DOHH2 (cell line): ENCODE results near the gene ITGB7.

Experiments
- H3F3A ChIP-seq: fragments of 200-600 bp; sonication (generic), shearing (Covaris generic); 2 replicates; pipeline ENCODE4 v1.6.0; 2016; ENCODE audit warnings: antibody characterized with exemption, mild to moderate bottlenecking; ENCODE audit not compliant: control insufficient read depth, insufficient read depth
- H3K27ac ChIP-seq: fragments of 200-600 bp; sonication (generic); 2 replicates; pipeline ENCODE4 v1.5.1; 2014; ENCODE audit warnings: low read depth, mild to moderate bottlenecking, low read length, moderate library complexity
- H3K27me3 ChIP-seq: fragments of 200-600 bp; sonication (generic); 2 replicates; pipeline ENCODE4 v1.6.1; 2014; ENCODE audit warnings: mild to moderate bottlenecking, low read length, mixed read lengths; ENCODE audit not compliant: control insufficient read depth
- H3K36me3 ChIP-seq: fragments of 200-600 bp; sonication (generic); 2 replicates; pipeline ENCODE4 v1.6.1; 2014; ENCODE audit warnings: mild to moderate bottlenecking, low read length, moderate library complexity, mixed read lengths; ENCODE audit not compliant: control insufficient read depth
- H3K4me1 ChIP-seq: fragments of 200-600 bp; sonication (generic); 2 replicates; pipeline ENCODE4 v1.6.1; 2014; ENCODE audit warnings: mild to moderate bottlenecking, low read length, mixed read lengths; ENCODE audit not compliant: control insufficient read depth
- H3K4me2 ChIP-seq: fragments of 200-600 bp; sonication (generic); 2 replicates; pipeline ENCODE4 v1.6.0; 2014; ENCODE audit warnings: mild to moderate bottlenecking, low read length, moderate library complexity
- H3K4me3 ChIP-seq: fragments of 200-600 bp; sonication (generic); 2 replicates; pipeline ENCODE4 v1.5.1; 2014; ENCODE audit warnings: mild to moderate bottlenecking, low read length, mixed read lengths
- H3K79me2 ChIP-seq: fragments of 200-600 bp; sonication (generic); 2 replicates; pipeline ENCODE4 v1.6.1; 2014; ENCODE audit warnings: mild to moderate bottlenecking, low read length, mixed read lengths; ENCODE audit not compliant: control insufficient read depth
- H3K9me2 ChIP-seq: fragments of 200-600 bp; sonication (generic); replicated peaks from 2 replicates; pipeline ENCODE4 v1.6.1; 2014; ENCODE audit warnings: mild to moderate bottlenecking, low read length, mixed read lengths; ENCODE audit not compliant: control insufficient read depth
- H3K9me3 ChIP-seq: fragments of 200-600 bp; sonication (generic); 2 replicates; pipeline ENCODE4 v1.6.1; 2014; ENCODE audit warnings: antibody characterized with exemption, low read length, mixed read lengths; ENCODE audit not compliant: control insufficient read depth, insufficient read depth
- H4K20me1 ChIP-seq: fragments of 200-600 bp; sonication (generic); 2 replicates; pipeline ENCODE4 v1.6.0; 2014; ENCODE audit warnings: low read depth, mild to moderate bottlenecking, antibody characterized with exemption, low read length, moderate library complexity; ENCODE audit not compliant: control insufficient read depth, insufficient read depth
- EZH2phosphoT487 ChIP-seq: fragments of 200-600 bp; sonication (generic); IDR thresholded peaks from 2 replicates; pipeline ENCODE4 v1.6.1; 2017; ENCODE audit warnings: borderline replicate concordance, mild to moderate bottlenecking, antibody characterized with exemption, low read length, moderate library complexity, mixed read lengths
- TF ChIP-seq, protein P1 (sequence below): fragments of 200-600 bp; sonication (generic); IDR thresholded peaks from one replicate; pipeline ENCODE4 v1.5.1; 2014; ENCODE audit warnings: antibody characterized with exemption, mild to moderate bottlenecking, low read depth, low read length; ENCODE audit not compliant: poor library complexity, severe bottlenecking

Gene ITGB7

DNA sequence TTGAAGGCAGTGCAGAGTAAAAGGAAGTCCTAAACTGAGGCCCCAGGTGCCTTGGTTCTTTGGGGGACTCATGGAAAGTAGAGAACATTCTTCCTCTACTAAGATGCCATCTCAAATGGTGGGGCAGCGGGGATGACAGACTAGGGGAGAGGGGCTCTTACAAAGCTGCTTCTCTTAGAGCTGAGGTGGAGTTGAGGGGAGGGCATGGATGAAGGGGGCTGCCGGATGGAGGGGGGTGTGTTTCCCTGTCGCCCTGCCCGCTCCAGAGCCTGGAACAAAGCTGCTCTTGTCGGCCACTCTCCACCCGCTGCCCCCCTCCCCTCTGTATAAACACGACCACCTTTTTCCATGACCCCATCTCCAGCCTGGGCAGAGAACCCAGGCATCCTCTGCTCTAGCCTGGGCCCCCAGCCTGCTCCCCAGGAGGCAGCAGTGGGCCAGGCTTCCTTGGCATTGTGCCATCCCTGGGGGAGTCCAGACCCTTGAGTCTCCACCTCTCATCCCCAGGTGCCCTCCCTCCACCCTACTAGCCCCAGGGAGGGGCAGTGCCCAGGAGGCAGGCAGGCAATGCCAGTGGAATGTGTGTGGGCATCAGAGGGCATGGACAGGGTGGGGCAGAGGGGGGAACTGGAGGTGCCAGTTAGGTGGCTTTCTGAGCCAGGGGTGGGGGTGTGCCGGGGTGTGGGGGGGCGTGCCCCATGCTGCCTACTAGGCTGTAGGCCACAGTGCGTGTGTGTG, 23.2 kb upstream of the ITGB7 start:
- Histone ChIP-seq H4K20me1 (no peaks in the 10 kb centered on the region), H3K4me1 (peaks cover 16% of the 10 kb centered on the region), H3K9me2 (no peaks in the 10 kb centered on the region), H3K27me3 (peaks cover 46% of the 10 kb centered on the region), H3K27ac (no peak overlapping the region), H3K36me3 (no peaks in the 10 kb centered on the region), H3F3A (0 out of 2 replicates have a peak, but pooled peaks cover 2% of the 10 kb centered on the region), H3K4me2 (no peak overlapping the region), H3K9me3 (no peaks in the 10 kb centered on the region), H3K4me3 (no peak overlapping the region), H3K79me2 (no peaks in the 10 kb centered on the region)
- TF ChIP-seq, protein P1, sequence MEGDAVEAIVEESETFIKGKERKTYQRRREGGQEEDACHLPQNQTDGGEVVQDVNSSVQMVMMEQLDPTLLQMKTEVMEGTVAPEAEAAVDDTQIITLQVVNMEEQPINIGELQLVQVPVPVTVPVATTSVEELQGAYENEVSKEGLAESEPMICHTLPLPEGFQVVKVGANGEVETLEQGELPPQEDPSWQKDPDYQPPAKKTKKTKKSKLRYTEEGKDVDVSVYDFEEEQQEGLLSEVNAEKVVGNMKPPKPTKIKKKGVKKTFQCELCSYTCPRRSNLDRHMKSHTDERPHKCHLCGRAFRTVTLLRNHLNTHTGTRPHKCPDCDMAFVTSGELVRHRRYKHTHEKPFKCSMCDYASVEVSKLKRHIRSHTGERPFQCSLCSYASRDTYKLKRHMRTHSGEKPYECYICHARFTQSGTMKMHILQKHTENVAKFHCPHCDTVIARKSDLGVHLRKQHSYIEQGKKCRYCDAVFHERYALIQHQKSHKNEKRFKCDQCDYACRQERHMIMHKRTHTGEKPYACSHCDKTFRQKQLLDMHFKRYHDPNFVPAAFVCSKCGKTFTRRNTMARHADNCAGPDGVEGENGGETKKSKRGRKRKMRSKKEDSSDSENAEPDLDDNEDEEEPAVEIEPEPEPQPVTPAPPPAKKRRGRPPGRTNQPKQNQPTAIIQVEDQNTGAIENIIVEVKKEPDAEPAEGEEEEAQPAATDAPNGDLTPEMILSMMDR = no peak
- TF ChIP-seq EZH2phosphoT487 = no peak

DNA sequence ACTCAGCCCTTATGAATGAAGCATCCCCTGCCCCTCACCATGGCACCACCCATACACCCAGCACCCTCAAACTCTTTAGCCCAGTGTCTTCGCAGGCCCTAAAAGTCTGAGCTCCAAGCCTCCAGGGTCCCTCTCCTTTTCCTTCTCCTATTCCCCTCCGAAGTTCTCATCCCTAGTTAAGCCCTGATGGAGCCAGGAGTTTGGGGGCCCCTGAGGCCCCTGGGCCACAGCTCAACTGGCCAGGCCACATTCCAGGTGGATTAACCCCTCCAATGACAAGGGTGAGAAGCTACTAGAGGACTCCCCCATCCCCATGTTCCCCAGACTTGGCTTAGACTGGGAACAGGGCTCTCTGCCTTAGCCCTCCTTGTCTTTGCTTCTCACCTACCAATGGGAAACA, 22.4 kb upstream of the ITGB7 start:
- no peak for TF ChIP-seq EZH2phosphoT487
- TF ChIP-seq, protein P1 = no peak
- H4K20me1 ChIP-seq = no peaks in the 10 kb centered on the region
- H3K9me2 ChIP-seq = no peaks in the 10 kb centered on the region
- H3K79me2 ChIP-seq = no peaks in the 10 kb centered on the region
- H3K9me3 ChIP-seq = no peaks in the 10 kb centered on the region
- no peak overlapping the region for H3K27ac ChIP-seq
- H3K4me1 ChIP-seq = peaks cover 16% of the 10 kb centered on the region
- no peak overlapping the region for H3K4me2 ChIP-seq
- H3K27me3 ChIP-seq = peaks cover 40% of the 10 kb centered on the region
- H3K36me3 ChIP-seq = no peaks in the 10 kb centered on the region
- no peak overlapping the region for H3K4me3 ChIP-seq
- H3F3A ChIP-seq = 0 out of 2 replicates have a peak, but pooled peaks cover 2% of the 10 kb centered on the region

DNA sequence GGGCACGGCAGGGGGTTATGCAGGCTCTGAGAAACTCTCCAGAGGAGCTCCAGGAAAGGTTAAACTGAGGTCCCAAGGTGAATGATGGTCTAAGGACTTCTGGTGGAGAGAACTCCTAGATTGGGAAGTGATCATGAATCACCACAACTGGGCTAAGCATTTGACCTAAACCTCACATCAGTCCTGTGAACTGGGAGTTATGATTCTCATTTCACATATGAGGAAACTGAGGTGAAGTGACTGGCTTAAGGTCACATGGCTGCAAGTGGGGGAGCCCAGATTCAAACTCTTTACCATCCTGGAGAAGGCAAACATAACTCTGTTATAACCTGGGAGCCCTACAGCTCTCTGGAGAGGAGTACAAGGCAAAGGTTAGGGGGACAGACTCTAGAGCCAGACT, 20.8 kb upstream of the ITGB7 start:
- Histone ChIP-seq H3K79me2 (no peaks in the 10 kb centered on the region), H3K4me2 (no peak overlapping the region), H3F3A (0 out of 2 replicates have a peak, but pooled peaks cover 2% of the 10 kb centered on the region), H3K27me3 (peaks cover 32% of the 10 kb centered on the region), H4K20me1 (no peaks in the 10 kb centered on the region), H3K9me2 (no peaks in the 10 kb centered on the region), H3K36me3 (no peaks in the 10 kb centered on the region), H3K4me3 (no peak overlapping the region), H3K27ac (no peak overlapping the region), H3K4me1 (peaks cover 19% of the 10 kb centered on the region), H3K9me3 (no peaks in the 10 kb centered on the region)
- no peak for TF ChIP-seq EZH2phosphoT487
- TF ChIP-seq, protein P1 = no peak
